ENCODE results near the gene TBR1.

DNA sequence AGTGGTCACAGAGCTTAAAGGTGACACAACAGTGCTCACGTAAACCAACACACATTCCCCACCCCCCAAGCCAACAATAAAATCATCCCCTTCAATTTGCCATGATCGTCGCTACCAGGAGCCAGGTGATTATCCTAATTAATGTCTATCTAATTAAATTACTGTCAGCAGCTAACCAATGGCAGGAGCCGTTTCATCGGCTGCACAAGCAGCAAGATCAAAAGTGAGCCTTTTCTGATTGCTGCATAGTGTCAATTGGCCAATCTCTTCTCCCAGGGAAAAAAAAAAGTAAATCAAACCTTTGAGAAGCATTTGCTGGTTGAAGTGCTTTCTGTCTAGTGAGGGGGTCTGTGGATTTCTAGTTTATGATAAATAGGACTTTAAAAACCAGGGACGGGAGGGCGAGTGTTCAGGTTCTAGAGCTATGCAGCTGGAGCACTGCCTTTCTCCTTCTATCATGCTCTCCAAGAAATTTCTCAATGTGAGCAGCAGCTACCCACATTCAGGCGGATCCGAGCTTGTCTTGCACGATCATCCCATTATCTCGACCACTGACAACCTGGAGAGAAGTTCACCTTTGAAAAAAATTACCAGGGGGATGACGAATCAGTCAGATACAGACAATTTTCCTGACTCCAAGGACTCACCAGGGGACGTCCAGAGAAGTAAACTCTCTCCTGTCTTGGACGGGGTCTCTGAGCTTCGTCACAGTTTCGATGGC lies at the start of gene TBR1:
- TF ChIP-seq CTCF (IDR thresholded peaks at IDR 0.05) (no peak), POLR2A (IDR thresholded peaks at IDR 0.05) (no peak), EP300 (IDR thresholded peaks at IDR 0.05) (no peak)
